ENCODE data around the gene TUBB6.

Gene TUBB6

DNA sequence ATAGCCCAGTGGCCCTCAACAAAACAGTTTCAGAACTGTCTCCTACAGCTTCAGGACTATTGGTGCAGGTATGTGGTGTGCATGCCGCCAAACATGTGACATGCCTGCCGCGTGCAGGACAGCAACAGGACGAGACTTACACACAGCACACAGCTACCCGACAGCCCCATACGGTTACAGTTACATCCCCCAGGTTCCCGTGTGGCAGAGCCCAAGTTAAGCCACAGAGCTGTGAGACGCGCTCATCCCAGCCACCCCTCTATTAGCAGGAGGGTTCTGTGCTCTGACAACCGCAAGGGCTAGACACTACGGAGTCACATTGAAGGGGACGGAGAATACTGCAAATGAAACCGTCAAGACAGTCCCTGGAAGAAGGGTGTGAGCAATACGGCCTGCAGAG lies 16.4 kb upstream of the TUBB6 start:
- TF ChIP-seq, protein P1, sequence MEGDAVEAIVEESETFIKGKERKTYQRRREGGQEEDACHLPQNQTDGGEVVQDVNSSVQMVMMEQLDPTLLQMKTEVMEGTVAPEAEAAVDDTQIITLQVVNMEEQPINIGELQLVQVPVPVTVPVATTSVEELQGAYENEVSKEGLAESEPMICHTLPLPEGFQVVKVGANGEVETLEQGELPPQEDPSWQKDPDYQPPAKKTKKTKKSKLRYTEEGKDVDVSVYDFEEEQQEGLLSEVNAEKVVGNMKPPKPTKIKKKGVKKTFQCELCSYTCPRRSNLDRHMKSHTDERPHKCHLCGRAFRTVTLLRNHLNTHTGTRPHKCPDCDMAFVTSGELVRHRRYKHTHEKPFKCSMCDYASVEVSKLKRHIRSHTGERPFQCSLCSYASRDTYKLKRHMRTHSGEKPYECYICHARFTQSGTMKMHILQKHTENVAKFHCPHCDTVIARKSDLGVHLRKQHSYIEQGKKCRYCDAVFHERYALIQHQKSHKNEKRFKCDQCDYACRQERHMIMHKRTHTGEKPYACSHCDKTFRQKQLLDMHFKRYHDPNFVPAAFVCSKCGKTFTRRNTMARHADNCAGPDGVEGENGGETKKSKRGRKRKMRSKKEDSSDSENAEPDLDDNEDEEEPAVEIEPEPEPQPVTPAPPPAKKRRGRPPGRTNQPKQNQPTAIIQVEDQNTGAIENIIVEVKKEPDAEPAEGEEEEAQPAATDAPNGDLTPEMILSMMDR (conservative IDR thresholded peaks at IDR 0.05; ENCODE audit: low read depth, low read length) = no peak
- DNase-seq (ENCODE audit: low read depth) = no peak

DNA sequence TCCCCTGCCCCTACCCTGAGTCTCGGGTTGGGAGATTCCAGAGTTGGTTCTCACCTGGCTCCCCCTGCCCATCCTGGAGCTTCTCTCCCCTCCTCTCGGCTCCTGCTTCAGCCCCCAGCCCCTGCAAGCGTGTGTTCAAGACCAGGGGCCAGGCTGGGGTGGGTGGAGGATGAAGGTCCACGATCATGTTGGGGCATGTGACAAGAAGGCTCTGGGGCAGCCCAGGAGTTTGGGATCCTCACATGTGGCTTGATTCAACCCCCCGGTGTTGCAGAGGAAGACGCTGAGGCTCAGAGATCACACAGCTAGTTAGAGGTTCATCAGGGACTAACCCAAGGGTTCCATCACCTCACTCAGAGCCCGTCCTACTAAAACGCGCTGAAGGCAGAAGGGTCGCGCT lies 14.2 kb upstream of the TUBB6 start:
- no peak overlapping the region for H3K4me3 ChIP-seq (ENCODE audit: low read depth, low read length)
- TF ChIP-seq, protein P1 (conservative IDR thresholded peaks at IDR 0.05; ENCODE audit: low read depth, low read length) = no peak
- DNase-seq (ENCODE audit: low read depth) = no peak

More for the DNA sequence above, 16.4 kb upstream of the TUBB6 start:
- no peak overlapping the region for H3K4me3 ChIP-seq (ENCODE audit: low read depth, low read length)

DNA sequence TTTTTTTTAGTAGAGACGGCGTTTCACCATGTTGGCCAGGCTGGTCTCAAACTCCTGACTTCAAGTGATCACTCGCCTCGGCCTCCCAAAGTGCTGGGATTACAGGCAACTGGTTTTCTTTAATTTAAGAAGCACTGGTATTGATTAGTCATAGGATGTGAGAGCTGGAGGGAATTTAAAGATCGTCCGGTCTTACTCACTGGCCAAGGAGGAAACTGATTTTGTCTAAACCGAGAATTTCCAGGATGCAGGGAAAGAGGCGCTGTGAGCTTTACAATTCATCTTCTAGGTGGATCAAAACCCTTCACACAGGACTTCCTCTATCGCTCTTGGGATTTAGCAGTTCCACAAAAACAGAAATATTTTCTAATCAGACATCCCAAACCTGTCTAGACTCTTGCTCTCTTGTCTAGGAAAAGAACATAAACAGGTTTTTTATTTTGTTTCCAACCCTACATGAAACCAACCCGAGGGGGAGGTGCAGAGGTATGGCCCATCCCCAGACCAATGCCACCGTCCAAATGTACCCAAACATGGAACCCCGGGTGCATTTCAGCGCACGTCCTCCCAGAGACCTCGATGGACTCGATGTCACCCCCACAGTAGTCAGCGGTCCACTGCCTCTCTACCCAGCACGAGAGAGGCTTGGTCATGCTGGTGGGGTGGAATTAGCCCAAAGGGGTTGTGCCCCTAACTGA lies 12.5 kb upstream of the TUBB6 start:
- H3K4me3 ChIP-seq (ENCODE audit: low read depth, low read length) = no peak overlapping the region
- TF ChIP-seq, protein P1 (conservative IDR thresholded peaks at IDR 0.05; ENCODE audit: low read depth, low read length) = no peak
- no peak for DNase-seq (ENCODE audit: low read depth)

DNA sequence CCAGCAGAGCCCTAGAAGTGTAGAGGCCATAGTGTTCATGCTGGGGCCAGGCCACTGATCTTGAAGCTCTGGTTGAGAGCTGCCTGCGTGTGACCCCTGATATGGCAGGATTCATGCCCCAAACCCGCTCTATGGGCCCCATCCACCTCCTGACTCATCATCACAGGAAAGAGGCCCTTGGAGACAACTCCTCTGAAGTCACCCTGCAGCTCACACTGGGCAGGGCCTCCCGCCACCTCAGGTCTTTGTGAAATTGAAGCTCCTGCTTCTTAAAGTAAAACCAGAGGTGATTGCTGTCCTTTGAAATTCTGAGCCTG lies 12.0 kb upstream of the TUBB6 start:
- no peak overlapping the region for H3K4me3 ChIP-seq (ENCODE audit: low read depth, low read length)
- DNase-seq (ENCODE audit: low read depth) = no peak
- TF ChIP-seq, protein P1 (conservative IDR thresholded peaks at IDR 0.05; ENCODE audit: low read depth, low read length) = no peak

DNA sequence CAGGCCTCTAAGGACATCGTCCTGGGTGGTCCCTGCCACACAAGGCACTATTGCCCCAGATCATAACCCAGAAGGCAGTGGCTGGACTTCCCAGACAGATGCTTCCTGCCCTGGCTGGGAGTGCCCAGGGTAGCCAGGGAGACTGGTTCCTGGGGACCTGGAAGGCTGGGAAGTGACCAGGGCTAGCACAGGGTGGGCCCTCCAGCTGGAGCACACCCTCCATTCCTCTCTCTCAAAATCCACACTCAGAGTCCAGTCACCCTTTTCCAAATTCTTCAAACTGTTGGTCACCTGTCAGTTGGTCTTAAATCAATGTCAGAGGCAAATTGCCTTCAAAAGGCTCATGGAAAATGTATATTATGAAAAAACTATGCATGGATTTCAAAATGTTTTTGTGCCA lies 11.6 kb upstream of the TUBB6 start:
- TF ChIP-seq, protein P1 (conservative IDR thresholded peaks at IDR 0.05; ENCODE audit: low read depth, low read length) = no peak
- DNase-seq (ENCODE audit: low read depth) = no peak

DNA sequence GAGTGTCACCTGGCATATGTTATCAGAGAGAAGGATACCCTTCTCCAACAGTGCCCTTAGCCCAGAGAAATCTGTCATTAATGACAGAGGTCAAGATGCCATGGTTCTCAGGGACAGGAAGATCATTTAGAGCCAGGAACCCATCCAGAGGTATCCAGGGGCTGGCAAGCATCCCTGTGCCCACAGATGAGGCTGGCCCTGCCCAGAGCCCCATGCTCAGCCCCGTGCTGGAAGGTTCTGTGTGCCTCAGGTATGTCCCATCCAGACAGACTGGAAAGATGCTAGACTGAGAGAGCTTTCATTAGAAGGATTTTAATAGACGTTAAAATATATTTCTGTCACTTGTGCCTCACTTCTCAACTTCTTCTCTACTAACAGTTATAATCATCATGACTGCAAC lies 8.2 kb upstream of the TUBB6 start:
- DNase-seq (ENCODE audit: low read depth) = no peak
- TF ChIP-seq, protein P1 (conservative IDR thresholded peaks at IDR 0.05; ENCODE audit: low read depth, low read length) = no peak

More for the DNA sequence above, 11.6 kb upstream of the TUBB6 start:
- no peak overlapping the region for H3K4me3 ChIP-seq (ENCODE audit: low read depth, low read length)

DNA sequence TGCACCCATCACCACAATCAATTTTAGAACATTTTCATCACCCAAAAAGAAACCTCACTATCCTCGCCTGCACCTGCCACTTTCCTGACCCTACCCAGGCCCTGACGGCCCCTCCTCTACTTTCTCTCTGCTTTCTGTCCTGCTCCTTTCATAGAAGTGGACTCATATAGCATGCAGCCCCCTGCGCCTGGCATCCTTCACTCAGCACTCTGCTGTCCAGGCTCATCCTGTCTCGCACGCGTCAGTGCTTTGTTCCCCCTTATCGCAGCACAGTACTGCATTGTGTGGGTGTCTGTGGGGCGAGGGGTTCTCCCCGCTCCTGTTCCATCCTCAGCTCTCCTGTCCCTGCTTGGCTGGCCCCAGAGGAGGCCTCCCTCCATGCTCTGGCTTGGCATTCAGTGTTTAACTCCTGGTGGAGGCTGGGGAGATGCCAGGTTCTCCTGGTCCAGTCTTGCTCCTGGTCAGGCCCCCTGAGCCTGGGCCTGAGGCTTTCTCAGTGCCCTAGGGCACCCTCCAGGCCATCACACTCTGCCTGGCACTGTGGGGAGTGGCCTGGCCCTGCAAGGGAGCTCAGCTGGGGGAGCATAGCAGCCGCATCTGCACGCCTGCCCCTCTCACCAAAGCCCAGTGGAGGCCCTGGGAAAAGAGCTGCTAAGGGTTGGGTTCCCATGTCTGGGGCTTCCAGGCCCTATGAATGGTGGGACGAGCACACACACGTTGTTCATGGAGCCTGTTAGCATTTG lies 6.6 kb upstream of the TUBB6 start:
- H3K4me3 ChIP-seq (ENCODE audit: low read depth, low read length) = no peak overlapping the region
- DNase-seq (ENCODE audit: low read depth) = no peak
- TF ChIP-seq, protein P1 (conservative IDR thresholded peaks at IDR 0.05; ENCODE audit: low read depth, low read length) = no peak

More for the DNA sequence above, 8.2 kb upstream of the TUBB6 start:
- H3K4me3 ChIP-seq (ENCODE audit: low read depth, low read length) = no peak overlapping the region
